ENCODE results near the gene NKAIN2. TPM values are rescaled to one million over a fixed set of nuclear protein-coding genes. Genes with fewer than 3 reads are reported as not detected.

Gene NKAIN2
- total RNA-seq, 2 experiments from 2014 or later, result not detected

- Mint-ChIP-seq H3K4me1 (no peaks in the 10 kb centered on the region), H3K27me3 (peaks cover 3% of the 10 kb centered on the region), H3K9me3 (no peaks in the 10 kb centered on the region), H3K27ac (no peak overlapping the region), H3K4me3 (no peak overlapping the region), H3K36me3 (no peaks in the 10 kb centered on the region)
- no peak for DNase-seq
Measured at GRCh38 chr6:123838505-123839234, 35.0 kb downstream of the NKAIN2 start.

GRCh38 chr6:123841067-123841896, 37.6 kb downstream of the NKAIN2 start:
- no peaks in the 10 kb centered on the region for H3K4me1 Mint-ChIP-seq
- no peak for DNase-seq
- H3K27me3 Mint-ChIP-seq, result peaks cover 3% of the 10 kb centered on the region
- no peaks in the 10 kb centered on the region for H3K9me3 Mint-ChIP-seq
- no peaks in the 10 kb centered on the region for H3K36me3 Mint-ChIP-seq
- no peak overlapping the region for H3K27ac Mint-ChIP-seq
- no peak overlapping the region for H3K4me3 Mint-ChIP-seq

DNA sequence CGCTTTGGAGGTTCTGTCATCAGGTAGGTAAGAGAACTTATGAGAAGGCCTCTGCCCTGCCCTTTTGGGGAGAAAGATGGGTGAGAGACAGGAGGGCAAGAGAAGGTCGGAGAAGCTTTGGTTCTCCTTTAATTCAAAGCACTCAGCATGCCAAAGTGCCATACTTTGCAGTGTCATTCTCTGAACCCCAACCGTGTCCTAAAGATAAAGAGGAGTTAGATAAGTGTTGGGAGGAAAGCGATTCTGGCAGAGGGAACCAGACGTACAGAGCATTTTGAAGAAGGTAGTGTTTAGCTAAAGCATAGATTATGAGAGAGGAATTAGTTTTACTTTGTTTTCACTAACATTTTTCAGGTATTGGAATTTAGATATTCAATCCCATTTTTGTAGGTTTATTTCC, 40.3 kb downstream of the NKAIN2 start:
- Mint-ChIP-seq H3K36me3 (no peaks in the 10 kb centered on the region), H3K4me3 (no peak overlapping the region), H3K9me3 (no peaks in the 10 kb centered on the region), H3K27ac (no peak overlapping the region), H3K4me1 (no peaks in the 10 kb centered on the region), H3K27me3 (peaks cover under 1% of the 10 kb centered on the region)
- DNase-seq, result no peak

DNA sequence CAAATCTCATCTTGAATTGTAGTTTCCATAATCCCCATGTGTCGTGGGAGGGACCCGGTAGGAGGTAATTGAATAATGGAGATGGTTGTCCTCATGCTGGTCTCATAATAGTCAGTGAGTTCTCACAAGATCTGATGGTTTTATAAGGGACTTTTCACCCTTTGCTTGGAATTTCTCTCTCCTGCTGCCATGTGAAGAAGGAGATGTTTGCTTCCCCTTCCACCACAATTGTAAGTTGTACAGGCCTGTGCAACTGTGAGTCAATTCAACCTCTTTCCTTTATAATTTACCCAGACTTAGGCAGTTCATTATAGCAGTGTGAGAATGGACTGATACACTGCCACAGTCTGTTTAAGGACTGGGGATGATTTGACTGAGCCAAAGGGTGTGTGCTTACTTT, 44.7 kb downstream of the NKAIN2 start:
- H3K36me3 Mint-ChIP-seq, result no peaks in the 10 kb centered on the region
- no peaks in the 10 kb centered on the region for H3K27me3 Mint-ChIP-seq
- no peaks in the 10 kb centered on the region for H3K4me1 Mint-ChIP-seq
- no peak overlapping the region for H3K4me3 Mint-ChIP-seq
- H3K9me3 Mint-ChIP-seq, result no peaks in the 10 kb centered on the region
- no peak overlapping the region for H3K27ac Mint-ChIP-seq
- DNase-seq, result no peak

DNA sequence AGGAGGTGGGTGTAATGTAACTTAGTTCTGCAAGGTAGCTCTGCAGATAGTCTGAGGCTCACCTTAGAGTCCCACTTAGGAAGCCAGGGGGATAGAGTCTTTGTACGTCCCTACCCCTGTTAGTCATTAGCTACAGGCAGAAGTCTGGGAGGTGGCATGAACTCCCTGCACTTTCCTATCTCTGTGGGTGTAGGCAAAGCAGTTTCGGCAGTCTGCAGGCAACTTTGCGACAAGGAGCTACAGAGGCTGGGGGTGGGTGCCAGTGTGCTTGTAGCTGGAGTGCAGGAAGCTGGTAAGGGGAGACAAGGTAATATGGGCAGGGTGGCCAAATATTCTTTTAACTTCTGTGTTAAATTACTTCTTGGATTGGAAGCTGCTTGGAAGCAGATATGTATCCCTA, 45.7 kb downstream of the NKAIN2 start:
- Mint-ChIP-seq H3K36me3 (no peaks in the 10 kb centered on the region), H3K9me3 (no peaks in the 10 kb centered on the region), H3K4me1 (no peaks in the 10 kb centered on the region), H3K4me3 (no peak overlapping the region), H3K27me3 (no peaks in the 10 kb centered on the region), H3K27ac (no peak overlapping the region)
- no peak for DNase-seq

DNA sequence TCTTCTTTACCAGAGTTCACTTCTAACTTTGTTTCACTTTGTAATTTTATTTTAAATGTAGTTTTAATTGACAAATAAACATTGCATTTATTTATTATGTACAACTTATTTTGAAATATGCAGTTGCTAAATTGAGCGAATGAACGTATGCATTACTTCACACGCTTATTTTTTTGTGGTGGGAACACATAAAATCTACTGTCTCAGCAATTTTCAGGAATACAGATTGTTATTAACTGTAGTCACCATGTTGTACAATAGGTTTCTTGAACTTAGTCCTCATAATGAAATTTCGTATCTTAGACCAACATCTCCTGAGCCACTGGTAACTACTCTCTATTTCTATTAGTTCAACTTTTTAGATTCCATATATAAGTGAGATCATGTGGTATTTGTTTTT, 46.9 kb downstream of the NKAIN2 start:
- Mint-ChIP-seq H3K4me3 (no peak overlapping the region), H3K4me1 (no peaks in the 10 kb centered on the region), H3K36me3 (no peaks in the 10 kb centered on the region), H3K27ac (no peak overlapping the region), H3K9me3 (no peaks in the 10 kb centered on the region), H3K27me3 (no peaks in the 10 kb centered on the region)
- no peak for DNase-seq

DNA sequence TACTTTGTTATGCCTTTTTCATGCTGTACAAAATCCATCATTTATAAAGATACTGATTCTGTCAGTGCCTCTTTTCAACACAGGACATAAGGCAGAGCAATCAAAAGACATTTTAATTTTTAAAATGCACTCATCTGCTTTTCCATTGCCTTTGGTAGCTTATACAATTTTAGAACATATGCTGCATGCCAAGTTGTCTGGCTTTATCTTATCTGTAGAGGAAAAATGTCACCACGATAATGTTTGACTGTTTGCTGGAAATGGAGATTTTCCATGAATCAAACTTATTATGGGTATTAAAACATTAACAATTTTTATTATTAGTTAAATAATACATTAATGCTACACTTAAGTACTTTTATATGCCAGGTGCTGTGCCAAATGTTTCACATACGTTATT, 50.5 kb downstream of the NKAIN2 start:
- no peaks in the 10 kb centered on the region for H3K27me3 Mint-ChIP-seq
- H3K4me3 Mint-ChIP-seq, result no peak overlapping the region
- no peak for DNase-seq
- H3K36me3 Mint-ChIP-seq, result no peaks in the 10 kb centered on the region
- no peaks in the 10 kb centered on the region for H3K9me3 Mint-ChIP-seq
- no peak overlapping the region for H3K27ac Mint-ChIP-seq
- no peaks in the 10 kb centered on the region for H3K4me1 Mint-ChIP-seq

- H3K4me1 Mint-ChIP-seq, result no peaks in the 10 kb centered on the region
- no peaks in the 10 kb centered on the region for H3K9me3 Mint-ChIP-seq
- no peak overlapping the region for H3K4me3 Mint-ChIP-seq
Measured at GRCh38 chr6:123855506-123855905, 51.8 kb downstream of the NKAIN2 start.

DNA sequence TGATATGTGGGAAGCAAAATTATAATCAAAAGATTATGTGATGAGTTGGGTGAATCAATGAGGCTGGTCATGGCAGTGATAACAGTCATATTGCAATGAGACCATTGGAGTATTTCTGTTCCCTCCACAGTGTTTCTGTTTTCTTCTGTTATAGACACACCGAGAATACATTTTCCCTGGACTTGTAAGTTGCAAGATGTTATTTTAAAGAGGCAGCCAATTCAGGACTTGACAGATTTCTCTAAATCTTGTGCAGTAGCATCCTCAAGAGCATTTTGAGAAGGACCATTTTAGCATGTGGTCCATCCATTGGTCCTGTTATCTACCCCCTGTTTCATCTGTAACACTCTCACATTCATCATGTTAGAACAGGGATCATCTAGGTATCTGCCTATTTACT, 55.6 kb downstream of the NKAIN2 start:
- no peak overlapping the region for H3K27ac Mint-ChIP-seq
- no peak for DNase-seq
- no peaks in the 10 kb centered on the region for H3K9me3 Mint-ChIP-seq
- H3K4me1 Mint-ChIP-seq, result no peaks in the 10 kb centered on the region
- H3K4me3 Mint-ChIP-seq, result no peak overlapping the region
- no peaks in the 10 kb centered on the region for H3K36me3 Mint-ChIP-seq
- H3K27me3 Mint-ChIP-seq, result no peaks in the 10 kb centered on the region

More at GRCh38 chr6:123855506-123855905, 51.8 kb downstream of the NKAIN2 start:
- Mint-ChIP-seq H3K27ac (no peak overlapping the region), H3K36me3 (no peaks in the 10 kb centered on the region), H3K27me3 (no peaks in the 10 kb centered on the region)
- DNase-seq, result no peak

DNA sequence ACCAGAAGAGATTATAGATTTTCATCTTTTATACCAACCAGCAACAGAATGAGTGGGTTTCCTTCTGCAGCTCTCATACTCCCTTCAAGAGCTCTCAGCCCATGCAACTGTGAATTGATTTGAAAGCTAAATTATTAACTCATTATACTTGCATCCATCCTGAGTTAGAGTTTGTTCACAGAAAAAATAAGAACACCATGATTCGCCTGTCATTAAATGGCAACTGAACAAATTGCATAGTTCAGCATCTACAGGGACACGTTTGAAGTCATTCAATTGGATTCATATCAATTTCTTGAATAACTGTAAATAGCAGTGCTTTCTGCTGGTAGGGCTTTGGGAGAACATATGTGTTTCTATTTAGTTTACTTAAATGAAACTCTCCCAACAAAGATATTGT, 65.7 kb downstream of the NKAIN2 start:
- Mint-ChIP-seq H3K4me3 (no peak overlapping the region), H3K4me1 (no peaks in the 10 kb centered on the region), H3K36me3 (no peaks in the 10 kb centered on the region), H3K27me3 (no peaks in the 10 kb centered on the region), H3K9me3 (no peaks in the 10 kb centered on the region), H3K27ac (no peak overlapping the region)
- no peak for DNase-seq

DNA sequence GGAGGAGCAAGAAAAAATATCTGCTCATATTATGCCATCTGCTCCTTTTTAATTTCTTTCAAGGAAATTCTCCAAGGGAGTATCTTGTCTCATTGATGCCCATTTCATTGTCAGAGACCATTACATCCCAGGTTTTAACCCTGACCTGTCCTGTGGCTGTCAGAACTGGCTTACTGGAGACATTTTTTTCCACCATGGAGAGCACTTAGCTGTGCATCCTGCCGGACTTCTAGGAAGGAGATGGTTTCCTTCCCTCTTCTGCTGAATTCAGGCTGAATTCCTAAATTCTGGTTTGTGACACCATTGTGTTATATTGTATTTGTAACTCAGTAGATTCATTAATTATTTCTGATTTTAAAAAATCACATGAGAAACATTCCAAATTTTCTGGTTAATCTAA, 70.3 kb downstream of the NKAIN2 start:
- H3K9me3 Mint-ChIP-seq, result no peaks in the 10 kb centered on the region
- H3K4me3 Mint-ChIP-seq, result no peak overlapping the region
- H3K36me3 Mint-ChIP-seq, result no peaks in the 10 kb centered on the region
- no peak for DNase-seq
- no peaks in the 10 kb centered on the region for H3K4me1 Mint-ChIP-seq
- no peaks in the 10 kb centered on the region for H3K27me3 Mint-ChIP-seq
- H3K27ac Mint-ChIP-seq, result no peak overlapping the region

DNA sequence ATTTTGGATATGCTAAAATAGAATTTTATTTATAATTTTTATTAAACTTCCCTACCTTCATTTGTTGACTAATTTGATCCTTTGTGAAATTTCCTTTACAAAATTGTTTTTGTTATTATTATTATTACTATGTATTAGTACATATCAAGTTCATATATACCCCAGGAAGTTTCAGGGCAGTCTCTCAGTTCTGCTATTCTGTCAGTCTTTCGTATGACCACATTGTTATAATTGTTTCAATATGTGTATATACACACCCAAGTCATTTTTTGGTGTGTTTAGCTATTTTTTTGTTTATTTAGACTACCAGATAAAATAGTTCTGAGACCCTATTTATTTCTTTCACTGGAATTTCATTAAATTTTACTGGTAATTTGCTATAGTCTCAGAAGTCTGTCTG, 72.1 kb downstream of the NKAIN2 start:
- Mint-ChIP-seq H3K4me3 (no peak overlapping the region), H3K36me3 (no peaks in the 10 kb centered on the region), H3K9me3 (no peaks in the 10 kb centered on the region), H3K27me3 (no peaks in the 10 kb centered on the region), H3K27ac (no peak overlapping the region), H3K4me1 (no peaks in the 10 kb centered on the region)
- DNase-seq, result no peak

GRCh38 chr6:123879749-123880148, 76.1 kb downstream of the NKAIN2 start:
- Mint-ChIP-seq H3K9me3 (no peaks in the 10 kb centered on the region), H3K4me3 (no peak overlapping the region), H3K27me3 (no peaks in the 10 kb centered on the region), H3K4me1 (no peaks in the 10 kb centered on the region), H3K27ac (no peak overlapping the region), H3K36me3 (no peaks in the 10 kb centered on the region)
- DNase-seq, result no peak

DNA sequence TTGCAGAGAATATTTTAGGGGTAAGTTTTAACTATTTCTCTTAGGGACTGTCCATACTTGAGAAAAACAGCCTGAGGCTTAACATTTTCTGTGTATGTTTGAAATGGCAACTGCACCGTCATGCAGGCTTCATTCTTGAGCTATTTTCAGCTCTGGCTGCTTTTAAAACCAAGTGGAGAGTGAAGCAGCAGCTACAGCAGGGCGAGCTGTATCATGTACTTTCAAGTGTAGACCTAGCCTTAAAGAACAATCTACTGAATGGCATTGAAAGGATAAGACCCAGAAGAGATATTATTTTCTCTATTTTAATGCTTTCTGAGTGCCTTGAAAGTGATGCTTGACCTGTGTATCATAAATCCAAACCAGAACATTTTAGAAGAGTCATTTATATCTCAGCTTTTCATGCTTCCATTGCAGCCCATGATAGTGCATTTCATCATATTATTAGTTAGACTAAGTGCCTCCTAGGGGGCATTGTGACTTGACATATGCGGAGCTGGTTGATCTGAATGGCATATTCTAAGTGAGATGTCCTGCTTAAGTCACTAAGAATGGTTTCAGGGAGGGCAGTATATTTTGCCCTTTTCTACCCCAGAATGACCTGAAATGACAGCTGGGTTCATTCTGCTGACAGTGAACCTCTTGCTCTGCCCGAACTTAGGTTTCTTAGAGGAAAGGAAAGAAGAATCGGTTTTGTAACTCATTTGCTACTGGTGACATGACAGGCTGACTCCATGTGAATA, 85.3 kb downstream of the NKAIN2 start:
- H3K36me3 Mint-ChIP-seq, result no peaks in the 10 kb centered on the region
- no peak overlapping the region for H3K27ac Mint-ChIP-seq
- H3K4me1 Mint-ChIP-seq, result no peaks in the 10 kb centered on the region
- DNase-seq, result no peak
- H3K9me3 Mint-ChIP-seq, result peaks cover 3% of the 10 kb centered on the region
- H3K4me3 Mint-ChIP-seq, result no peak overlapping the region
- H3K27me3 Mint-ChIP-seq, result no peaks in the 10 kb centered on the region

DNA sequence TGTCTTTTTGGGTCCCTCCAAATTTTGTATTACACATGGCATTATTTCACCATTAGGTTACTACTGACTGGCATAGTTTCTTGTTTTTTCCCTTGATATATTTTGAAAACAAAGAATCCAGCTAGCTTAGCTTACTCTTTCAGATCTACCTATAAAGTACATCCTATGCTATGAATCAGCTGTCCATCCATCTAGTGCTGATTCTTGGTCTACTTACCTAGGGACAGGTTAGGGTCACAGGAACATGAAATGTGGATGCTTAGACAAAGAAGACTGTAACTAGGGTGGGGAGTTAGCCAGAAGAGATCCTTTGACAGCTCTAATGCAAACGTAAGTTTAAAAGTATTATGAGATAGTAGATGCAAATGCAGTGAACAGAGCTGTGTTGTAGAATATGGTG, 91.7 kb downstream of the NKAIN2 start:
- no peak overlapping the region for H3K4me3 Mint-ChIP-seq
- H3K9me3 Mint-ChIP-seq, result no peaks in the 10 kb centered on the region
- no peak overlapping the region for H3K27ac Mint-ChIP-seq
- DNase-seq, result no peak
- H3K27me3 Mint-ChIP-seq, result no peaks in the 10 kb centered on the region
- H3K36me3 Mint-ChIP-seq, result no peaks in the 10 kb centered on the region
- H3K4me1 Mint-ChIP-seq, result no peaks in the 10 kb centered on the region
